Esophagus muscularis mucosa (tissue), 4 donors: Measurements from ENCODE around the gene APP.

ENCODE experiments used
- CTCF ChIP-seq, 3 experiments: fragments of 200-600 bp in 2 of 3; fragments of 450-650 bp in 1 of 3; sonication (generic) in 2 of 3; IDR thresholded peaks; one replicate each; pipeline ENCODE4 v1.5.1; 2017 to 2019; ENCODE audit warnings: antibody characterized with exemption in 3 of 3, mild to moderate bottlenecking in 2 of 3, moderate library complexity in 1 of 3
- EP300 ChIP-seq: sonication (generic); formaldehyde crosslinking; IDR thresholded peaks from one replicate; pipeline ENCODE4 v1.6.1; 2017; ENCODE audit warnings: antibody characterized with exemption
- POLR2A ChIP-seq: fragments of 450-650 bp; IDR thresholded peaks from one replicate; pipeline ENCODE4 v1.6.1; 2017; ENCODE audit warnings: antibody characterized with exemption, moderate library complexity, mild to moderate bottlenecking, low read depth
- POLR2AphosphoS5 ChIP-seq, 2 donors: sonication (generic); formaldehyde crosslinking; IDR thresholded peaks; one replicate each; pipeline ENCODE4 v1.6.1; 2017; ENCODE audit warnings: antibody characterized with exemption in 2 of 2

- TF ChIP-seq CTCF (IDR thresholded peaks at IDR 0.05) (no peak), EP300 (no peak), POLR2A (no peak), POLR2AphosphoS5 (IDR thresholded peaks at IDR 0.05) (no peak)
Observed at GRCh38 chr21:25952306-25952705, 218.3 kb downstream of the APP start.
